Testis (tissue), 2 donors: ENCODE measurements around the gene BTBD2.

Experiments
- POLR2A ChIP-seq: fragments of 450-650 bp; IDR thresholded peaks from one replicate; pipeline ENCODE4 v1.6.1; 2017; ENCODE audit warnings: antibody characterized with exemption, mild to moderate bottlenecking, moderate library complexity
- TF ChIP-seq, protein P1 (sequence below), 3 experiments: fragments of 450-650 bp in 2 of 3; fragments of 200-600 bp in 1 of 3; sonication (generic) in 1 of 3; IDR thresholded peaks; one replicate each; pipeline ENCODE4 v1.5.1; 2016 to 2019; ENCODE audit warnings: antibody characterized with exemption in 3 of 3, mild to moderate bottlenecking in 2 of 3, moderate library complexity in 1 of 3

DNA sequence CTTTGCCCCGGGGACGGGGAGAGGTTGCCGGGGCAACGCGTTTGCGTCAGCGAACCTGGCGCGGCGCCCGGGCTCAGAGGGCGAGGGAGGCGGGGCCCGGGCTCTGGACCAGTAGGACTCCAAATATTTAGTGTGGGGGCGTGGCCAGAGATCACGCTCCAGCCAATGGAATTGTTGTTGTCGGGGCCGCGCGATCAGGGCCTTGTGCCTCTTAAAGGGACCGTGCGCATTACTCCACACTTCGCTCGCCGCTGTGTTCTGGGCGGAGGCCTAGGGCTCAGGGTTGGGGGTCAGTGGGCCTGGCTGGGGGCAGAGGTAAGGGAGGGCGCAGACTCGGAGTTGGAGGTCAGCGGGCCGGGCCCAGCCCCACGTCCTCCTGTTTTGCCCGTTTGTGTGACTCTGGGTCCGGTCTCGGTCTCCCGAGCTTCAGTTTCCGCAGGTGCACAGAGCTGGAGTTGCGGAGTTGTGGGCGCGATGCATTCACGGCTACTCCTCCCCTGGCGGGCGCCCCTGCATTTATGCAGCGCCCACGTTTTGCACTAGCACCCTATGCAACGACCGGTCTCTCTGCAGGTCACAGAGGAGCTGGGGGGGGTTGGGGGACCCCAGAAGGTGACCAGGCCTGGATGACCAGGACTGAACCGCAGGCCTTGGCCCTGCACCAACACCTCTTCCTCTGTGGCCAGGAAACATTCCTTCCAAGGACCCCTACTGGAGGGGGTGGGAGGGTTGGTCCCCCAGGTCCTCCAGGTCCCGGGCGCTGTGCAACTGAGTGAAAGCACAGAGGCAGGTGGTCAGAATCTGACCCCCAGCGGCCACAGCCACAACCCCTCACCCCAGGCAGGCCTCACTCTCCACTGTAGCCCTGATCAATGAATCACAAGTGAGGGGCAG lies 46.2 kb upstream of the BTBD2 start:
- TF ChIP-seq, protein P1, sequence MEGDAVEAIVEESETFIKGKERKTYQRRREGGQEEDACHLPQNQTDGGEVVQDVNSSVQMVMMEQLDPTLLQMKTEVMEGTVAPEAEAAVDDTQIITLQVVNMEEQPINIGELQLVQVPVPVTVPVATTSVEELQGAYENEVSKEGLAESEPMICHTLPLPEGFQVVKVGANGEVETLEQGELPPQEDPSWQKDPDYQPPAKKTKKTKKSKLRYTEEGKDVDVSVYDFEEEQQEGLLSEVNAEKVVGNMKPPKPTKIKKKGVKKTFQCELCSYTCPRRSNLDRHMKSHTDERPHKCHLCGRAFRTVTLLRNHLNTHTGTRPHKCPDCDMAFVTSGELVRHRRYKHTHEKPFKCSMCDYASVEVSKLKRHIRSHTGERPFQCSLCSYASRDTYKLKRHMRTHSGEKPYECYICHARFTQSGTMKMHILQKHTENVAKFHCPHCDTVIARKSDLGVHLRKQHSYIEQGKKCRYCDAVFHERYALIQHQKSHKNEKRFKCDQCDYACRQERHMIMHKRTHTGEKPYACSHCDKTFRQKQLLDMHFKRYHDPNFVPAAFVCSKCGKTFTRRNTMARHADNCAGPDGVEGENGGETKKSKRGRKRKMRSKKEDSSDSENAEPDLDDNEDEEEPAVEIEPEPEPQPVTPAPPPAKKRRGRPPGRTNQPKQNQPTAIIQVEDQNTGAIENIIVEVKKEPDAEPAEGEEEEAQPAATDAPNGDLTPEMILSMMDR (IDR thresholded peaks at IDR 0.05), result no peak
- TF ChIP-seq POLR2A, result no peak
